Endothelial cell of umbilical vein (primary cell): ENCODE results near the gene GGA1. TPM values are rescaled to one million over a fixed set of nuclear protein-coding genes. Genes with fewer than 3 reads are reported as not detected.
"Not testable (repeated sequence)": the region's sequence is repeated elsewhere in the genome, so short reads cannot be mapped to it uniquely, and the experiment has no call there.

Source experiments
- BruUV-seq: library from RNA; stranded (reverse); fragments of 400-500 nt; replicated peaks from 2 replicates; lab custom pipeline; 2021; lab: Mats Ljungman, UMichigan
- CTCF ChIA-PET: fragments of 300-600, 350-600 bp; sonication (Branson Sonifier 250); formaldehyde crosslinking; loops from one replicate; lab custom pipeline; 2021; ENCODE audit warnings: antibody characterized with exemption, inconsistent platforms; lab: Charles Lee
- POLR2A ChIA-PET: fragments of 300-600, 350-600 bp; sonication (Branson Sonifier 250); formaldehyde crosslinking; loops from one replicate; lab custom pipeline; 2021; ENCODE audit warnings: antibody characterized with exemption, inconsistent platforms; lab: Charles Lee
- DNase-seq: peaks from one replicate; pipeline ENCODE4 v3.0.0-alpha.2; 2011; ENCODE audit warnings: low read depth, low spot score
- FAIRE-seq: peaks from 2 replicates; lab custom pipeline; 2011; peaks lifted over from hg19 to GRCh38; lab: Jason Lieb, UNC
- H2AFZ ChIP-seq: 2 replicates; pipeline ENCODE4 v1.6.0; 2012; ENCODE audit warnings: low read depth, low read length, control low read depth, inconsistent platforms
- H3K27ac ChIP-seq: 2 replicates; pipeline ENCODE4 v1.5.1; 2011; ENCODE audit warnings: low read depth, mild to moderate bottlenecking, control low read depth, low read length, moderate library complexity; ENCODE audit not compliant: insufficient read depth
- H3K27me3 ChIP-seq, 2 experiments: 2 replicates each; pipeline versions ENCODE4 v1.6.0 to v1.6.1; 2011; ENCODE audit warnings: low read length in 2 of 2, mixed read lengths in 1 of 2; ENCODE audit not compliant: control insufficient read depth in 2 of 2, insufficient read depth in 2 of 2
- H3K36me3 ChIP-seq, 2 experiments: 2 replicates in 1 of 2; 3 replicates in 1 of 2; pipeline ENCODE4 v1.5.1; 2011; ENCODE audit warnings: low read length in 2 of 2, mild to moderate bottlenecking in 1 of 2, moderate library complexity in 1 of 2; ENCODE audit not compliant: control insufficient read depth in 2 of 2, insufficient read depth in 2 of 2; ENCODE audit errors: extremely low read depth in 1 of 2
- H3K4me1 ChIP-seq: 3 replicates; pipeline ENCODE4 v1.5.1; 2011; ENCODE audit warnings: mild to moderate bottlenecking, low read length; ENCODE audit not compliant: control insufficient read depth, insufficient read depth; ENCODE audit errors: extremely low read depth
- H3K4me2 ChIP-seq: 2 replicates; pipeline ENCODE4 v1.6.1; 2011; ENCODE audit warnings: low read length, control low read depth, mixed read lengths; ENCODE audit not compliant: insufficient read depth
- H3K4me3 ChIP-seq, 3 experiments: fragments of 200-600 bp in 1 of 3; sonication (generic), shearing (Covaris generic) in 1 of 3; replicated peaks in 1 of 3; 2 replicates each; pipeline ENCODE4 v1.5.1; 2011 to 2016; ENCODE audit warnings: control low read depth in 3 of 3, low read length in 3 of 3, mild to moderate bottlenecking in 2 of 3, inconsistent platforms in 1 of 3, low read depth in 1 of 3, moderate library complexity in 1 of 3; ENCODE audit not compliant: insufficient read depth in 1 of 3
- H3K79me2 ChIP-seq: 2 replicates; pipeline ENCODE4 v1.6.0; 2012; ENCODE audit warnings: low read length, inconsistent platforms; ENCODE audit not compliant: control insufficient read depth, insufficient read depth
- H3K9ac ChIP-seq: replicated peaks from 2 replicates; pipeline ENCODE3; 2011; ENCODE audit warnings: low read length, control low read depth; ENCODE audit not compliant: insufficient read depth; ENCODE audit errors: extremely low read depth
- H3K9me1 ChIP-seq: replicated peaks from 3 replicates; pipeline ENCODE4 v1.6.0; 2011; ENCODE audit warnings: mild to moderate bottlenecking, low read length; ENCODE audit not compliant: control insufficient read depth, insufficient read depth; ENCODE audit errors: extremely low read depth
- H3K9me3 ChIP-seq: replicated peaks from 2 replicates; pipeline ENCODE4 v1.5.1; 2012; ENCODE audit warnings: low read length, inconsistent platforms; ENCODE audit not compliant: control insufficient read depth, insufficient read depth
- H4K20me1 ChIP-seq: replicated peaks from 2 replicates; pipeline ENCODE3; 2011; ENCODE audit warnings: mild to moderate bottlenecking, low read length; ENCODE audit not compliant: control insufficient read depth, insufficient read depth; ENCODE audit errors: extremely low read depth
- CTCF ChIP-seq, 2 donors: IDR thresholded peaks; 1 replicate in 1 of 2; 2 replicates in 1 of 2; pipeline ENCODE4 v1.5.1; 2011; ENCODE audit warnings: low read length in 2 of 2, mild to moderate bottlenecking in 2 of 2, moderate library complexity in 2 of 2, control low read depth in 1 of 2, inconsistent platforms in 1 of 2, low read depth in 1 of 2; ENCODE audit not compliant: insufficient read depth in 1 of 2; ENCODE audit errors: extremely low read depth in 1 of 2
- GATA2 ChIP-seq: IDR thresholded peaks from 2 replicates; pipeline ENCODE4 v1.7.0; 2011; ENCODE audit warnings: low read depth, mild to moderate bottlenecking, moderate library complexity, mixed read lengths, low read length; ENCODE audit not compliant: insufficient read length, insufficient read depth
- MAX ChIP-seq: IDR thresholded peaks from 2 replicates; pipeline ENCODE4 v1.6.1; 2011; ENCODE audit not compliant: insufficient read depth, insufficient read length
- POLR2AphosphoS5 ChIP-seq: IDR thresholded peaks from 2 replicates; pipeline ENCODE4 v1.6.1; 2012; ENCODE audit warnings: low read depth, mild to moderate bottlenecking, control low read depth, low read length, moderate library complexity; ENCODE audit not compliant: insufficient read depth
- dilution Hi-C: fragments of 300-500 bp; cut with MboI; formaldehyde crosslinking; loops from one replicate; pipeline ENCODE4 v1.15.0; 2019; ENCODE audit warnings: low sequenced_read_pairs; ENCODE audit not compliant: extremely low pct_ligation_motif_present
- intact Hi-C: fragments of 100-400 bp; cut with micrococcal nuclease; formaldehyde crosslinking; loops from one replicate; pipeline ENCODE4 v1.10.0; 2022
- polyA plus RNA-seq, 4 experiments: library from polyadenylated mRNA; depleted of rRNA in 3 of 4; stranded (reverse) in 3 of 4; unstranded in 1 of 4; fragments of >200 nt; gene quantifications; 2 replicates each; pipeline versions ENCODE4 v1.2.1 to v1.2.3, GENCODE V29; 2011 to 2012; ENCODE audit warnings: missing spikeins in 1 of 4
- total RNA-seq: library from RNA; stranded (reverse); gene quantifications from 2 replicates; pipeline ENCODE4 v1.2.3, GENCODE V29; 2021

The GGA1 gene
- total and polyA plus RNA-seq, 2 donors (not counting 3 experiments of a cell fraction or from before 2014, with no cell fraction given), result 54.1 to 67.5 TPM

GRCh38 chr22:37655252-37655563 is 46.6 kb downstream of the GGA1 start:
- TF ChIP-seq POLR2AphosphoS5 (no peak), CTCF (IDR thresholded peaks at IDR 0.05; ENCODE audit: extremely low read depth in 1 of 2, insufficient read depth in 1 of 2, low read depth in 1 of 2, low read length in 2 of 2) (no peak), MAX (no peak), GATA2 (no peak)
- H3K4me3 ChIP-seq, result no peak overlapping the region
- intact Hi-C loops, result no loop called here
- CTCF ChIA-PET, result no interaction called here
- no peak overlapping the region for H3K27ac ChIP-seq
- BruUV-seq, result no TSS peak
- FAIRE-seq, result no peak
- no peaks in the 10 kb centered on the region for H4K20me1 ChIP-seq
- H3K27me3 ChIP-seq, result no peaks in the 10 kb centered on the region
- dilution Hi-C loops, result no loop called here
- H3K79me2 ChIP-seq, result peaks cover 12% of the 10 kb centered on the region
- no peak overlapping the region for H3K9ac ChIP-seq
- H2AFZ ChIP-seq, result no peak overlapping the region
- H3K9me3 ChIP-seq, result no peaks in the 10 kb centered on the region
- no peaks in the 10 kb centered on the region for H3K9me1 ChIP-seq
- POLR2A ChIA-PET, result no interaction called here
- H3K4me2 ChIP-seq, result no peak overlapping the region
- H3K36me3 ChIP-seq, result no peaks in the 10 kb centered on the region
- peaks cover 17% of the 10 kb centered on the region for H3K4me1 ChIP-seq
- no peak for DNase-seq

- H3K27me3 ChIP-seq, DNase-seq, dilution Hi-C loops, H3K4me3 ChIP-seq, H3K27ac ChIP-seq, H2AFZ ChIP-seq, H3K9me1 ChIP-seq, H4K20me1 ChIP-seq, BruUV-seq, H3K9ac ChIP-seq, intact Hi-C loops, FAIRE-seq, H3K9me3 ChIP-seq, H3K36me3 ChIP-seq, H3K4me2 ChIP-seq: not testable (repeated sequence)
- ChIA-PET CTCF (interaction anchor here (1.1 kb wide), 1 partner anchor 13 kb away, joined by 3 read pairs; no protein-coding TSS in a partner anchor), POLR2A (interaction anchor here (0.6 kb wide), 1 partner anchor 25 kb away, joined by 3 read pairs; no protein-coding TSS in a partner anchor)
- Histone ChIP-seq H3K79me2 (peaks cover 23% of the 10 kb centered on the region), H3K4me1 (peaks cover 17% of the 10 kb centered on the region)
Measured at GRCh38 chr22:37656583-37656982, 47.9 kb downstream of the GGA1 start.
